NB4 (cell line): ENCODE data around the gene TANC1.

ENCODE experiments used
- DNase-seq: peaks from one replicate; pipeline ENCODE4 v3.0.0; 2010; ENCODE audit warnings: low read depth
- H3K4me3 ChIP-seq: one replicate; pipeline ENCODE4 v1.5.1; 2011; ENCODE audit warnings: mild to moderate bottlenecking, low read depth, low read length, moderate library complexity
- CTCF ChIP-seq: IDR thresholded peaks from one replicate; pipeline ENCODE4 v1.5.1; 2012; ENCODE audit warnings: low read depth, low read length
- MYC ChIP-seq: IDR thresholded peaks from 2 replicates; pipeline ENCODE4 v1.6.1; 2011; ENCODE audit warnings: low read depth, low read length
- POLR2A ChIP-seq: IDR thresholded peaks from 2 replicates; pipeline ENCODE4 v1.6.1; 2011; ENCODE audit warnings: mild to moderate bottlenecking; ENCODE audit not compliant: insufficient read length; ENCODE audit errors: extremely low read depth
- TF ChIP-seq, protein P1 (sequence below): IDR thresholded peaks from 2 replicates; pipeline ENCODE4 v1.6.1; 2011; ENCODE audit warnings: low read depth, low read length

The TANC1 gene

DNA sequence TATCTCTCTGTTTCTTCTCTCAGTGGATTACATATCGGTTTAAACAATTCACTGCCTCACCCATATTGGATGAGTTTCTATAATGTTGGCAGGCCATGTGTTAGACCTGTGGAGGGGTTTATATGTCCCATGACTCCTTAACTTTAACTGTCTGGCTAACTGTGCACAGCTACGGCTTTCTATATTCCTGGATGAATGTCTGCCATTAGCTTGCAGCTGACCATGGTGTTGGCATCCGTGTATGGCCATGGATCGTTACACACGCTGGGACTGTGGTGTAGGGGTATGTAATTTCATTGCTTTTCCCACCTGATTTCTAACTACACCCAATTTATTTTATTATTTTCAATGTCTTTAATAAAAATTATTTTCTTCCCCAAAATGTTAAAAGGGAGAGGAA, 3.3 kb upstream of the TANC1 start:
- no peak overlapping the region for H3K4me3 ChIP-seq
- no peak for TF ChIP-seq POLR2A
- TF ChIP-seq, protein P1, sequence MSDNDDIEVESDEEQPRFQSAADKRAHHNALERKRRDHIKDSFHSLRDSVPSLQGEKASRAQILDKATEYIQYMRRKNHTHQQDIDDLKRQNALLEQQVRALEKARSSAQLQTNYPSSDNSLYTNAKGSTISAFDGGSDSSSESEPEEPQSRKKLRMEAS = no peak
- TF ChIP-seq MYC = no peak
- no peak for TF ChIP-seq CTCF
- no peak for DNase-seq

DNA sequence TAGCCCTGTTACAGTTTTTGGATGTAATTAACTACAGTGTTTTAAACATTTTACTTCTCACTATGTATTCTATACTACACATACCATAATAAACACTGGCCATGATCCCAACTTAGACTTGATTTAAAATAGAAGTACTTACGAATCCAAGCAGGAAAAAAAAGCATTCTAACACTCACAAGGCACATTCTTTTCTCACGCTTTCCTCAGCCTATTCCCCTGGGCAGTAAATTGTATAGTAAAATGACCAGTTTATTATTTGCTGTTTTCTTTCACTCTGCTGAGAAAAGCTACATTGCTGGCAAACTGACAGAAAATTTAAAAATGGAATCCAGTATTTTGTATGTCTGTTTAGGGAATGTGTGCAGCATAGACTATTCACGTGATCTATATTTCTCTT, 2.8 kb upstream of the TANC1 start:
- H3K4me3 ChIP-seq = no peak overlapping the region
- DNase-seq = no peak
- TF ChIP-seq, protein P1 = no peak
- TF ChIP-seq POLR2A = no peak

GRCh38 chr2:158966312-158966711, 2.1 kb upstream of the TANC1 start:
- no peak overlapping the region for H3K4me3 ChIP-seq
- TF ChIP-seq POLR2A (no peak), CTCF (no peak), MYC (no peak)
- TF ChIP-seq, protein P1 = no peak
- DNase-seq = no peak

DNA sequence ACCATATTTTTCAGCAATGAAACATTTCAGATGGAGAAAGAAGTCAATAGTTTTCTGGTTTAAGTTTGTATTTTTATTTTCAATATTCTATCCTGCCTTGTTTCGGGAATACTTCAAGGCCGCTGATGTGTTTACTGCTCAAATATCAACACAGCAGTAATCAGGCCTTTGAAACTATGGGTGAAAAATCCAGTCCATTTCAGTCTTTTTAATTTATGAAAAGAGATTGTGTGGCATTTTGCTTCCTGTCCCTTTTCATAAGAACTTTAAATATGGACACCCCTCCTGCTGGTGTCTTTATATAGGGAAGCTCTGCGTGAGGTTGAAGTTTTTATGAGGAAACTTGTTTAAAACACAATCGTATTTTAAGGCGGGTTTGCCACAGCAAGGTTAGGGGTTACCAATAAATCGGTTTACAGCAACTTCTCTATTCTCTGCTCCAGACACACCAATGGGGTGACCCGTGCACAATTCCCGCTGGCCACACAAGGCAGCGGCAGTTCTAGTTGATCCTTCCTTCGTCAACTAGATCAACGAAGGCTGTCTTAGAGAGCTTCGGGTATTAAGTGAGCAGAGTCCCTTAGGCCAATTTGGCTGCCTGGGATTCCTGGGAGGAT, 1.2 kb upstream of the TANC1 start:
- TF ChIP-seq CTCF (no peak), MYC (no peak), POLR2A (no peak)
- TF ChIP-seq, protein P1 = no peak
- no peak overlapping the region for H3K4me3 ChIP-seq
- DNase-seq = peak; percentile 18

GRCh38 chr2:158967731-158968395, 577 bp upstream of the TANC1 start:
- TF ChIP-seq CTCF = no peak
- no peak for TF ChIP-seq MYC
- TF ChIP-seq, protein P1 = no peak
- no peak for TF ChIP-seq POLR2A
- DNase-seq = no peak
- peak overlapping the region; percentile 32 for H3K4me3 ChIP-seq

DNA sequence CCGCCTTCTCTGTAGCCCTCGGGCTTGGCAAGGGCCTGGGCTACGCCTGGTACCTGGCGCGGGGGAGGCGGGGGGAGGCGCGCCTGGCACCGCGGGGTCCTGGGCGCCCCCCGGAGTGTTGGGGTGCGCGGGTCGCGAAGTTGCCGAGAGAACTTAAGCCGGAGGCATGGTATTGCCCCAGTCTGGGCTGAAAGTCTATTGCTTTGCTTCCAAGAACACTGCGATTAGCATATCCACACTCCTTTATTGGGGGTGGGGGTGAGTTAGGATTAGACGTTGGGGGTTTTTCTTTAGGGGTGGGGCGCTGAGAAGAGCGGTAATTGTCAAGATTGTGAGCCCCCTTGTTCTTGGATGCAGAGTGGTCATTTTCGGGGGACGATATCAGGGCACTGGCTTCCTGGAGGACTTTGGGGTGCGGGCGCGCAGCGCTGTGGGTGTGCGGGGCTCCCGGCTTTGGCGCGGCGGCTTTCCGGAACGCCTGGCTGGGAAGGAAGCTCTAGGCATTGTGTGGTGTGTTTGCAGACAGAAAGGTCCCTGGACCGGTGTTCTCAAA, 798 bp downstream of the TANC1 start:
- DNase-seq = peak; percentile 14

More for the DNA sequence above, 798 bp downstream of the TANC1 start:
- TF ChIP-seq, protein P1 = no peak
- no peak for TF ChIP-seq POLR2A
- peak overlapping the region; percentile 45 for H3K4me3 ChIP-seq
